GM15510 (cell line): ENCODE measurements around the gene KXD1.

Experiments used
- POLR2A ChIP-seq: IDR thresholded peaks from 3 replicates; pipeline ENCODE4 v1.6.1; 2011; ENCODE audit warnings: borderline replicate concordance; ENCODE audit not compliant: insufficient read length; ENCODE audit errors: extremely low read depth

Gene KXD1

DNA sequence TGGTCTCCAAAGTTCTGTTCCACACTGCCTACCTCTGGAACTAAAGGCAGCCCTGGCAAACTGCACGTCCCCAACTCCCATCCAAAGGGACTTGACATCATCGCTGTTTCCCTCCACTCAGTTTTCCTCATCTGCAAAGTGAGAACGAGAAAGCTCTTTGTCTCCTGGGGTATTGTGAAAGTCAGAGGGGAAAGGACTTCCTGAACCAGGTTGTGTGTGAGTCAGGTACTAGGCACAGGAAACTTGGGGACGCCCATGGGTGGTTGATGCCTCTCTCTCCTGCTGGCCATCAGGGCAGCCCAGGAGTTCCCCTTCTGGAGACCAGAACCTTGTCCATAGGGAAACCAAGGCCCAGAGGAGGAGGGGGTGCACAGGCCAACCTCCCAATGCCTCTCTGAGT, 44.2 kb downstream of the KXD1 start:
- no peak for TF ChIP-seq POLR2A

GRCh38 chr19:18603255-18603957, 45.7 kb downstream of the KXD1 start:
- no peak for TF ChIP-seq POLR2A

DNA sequence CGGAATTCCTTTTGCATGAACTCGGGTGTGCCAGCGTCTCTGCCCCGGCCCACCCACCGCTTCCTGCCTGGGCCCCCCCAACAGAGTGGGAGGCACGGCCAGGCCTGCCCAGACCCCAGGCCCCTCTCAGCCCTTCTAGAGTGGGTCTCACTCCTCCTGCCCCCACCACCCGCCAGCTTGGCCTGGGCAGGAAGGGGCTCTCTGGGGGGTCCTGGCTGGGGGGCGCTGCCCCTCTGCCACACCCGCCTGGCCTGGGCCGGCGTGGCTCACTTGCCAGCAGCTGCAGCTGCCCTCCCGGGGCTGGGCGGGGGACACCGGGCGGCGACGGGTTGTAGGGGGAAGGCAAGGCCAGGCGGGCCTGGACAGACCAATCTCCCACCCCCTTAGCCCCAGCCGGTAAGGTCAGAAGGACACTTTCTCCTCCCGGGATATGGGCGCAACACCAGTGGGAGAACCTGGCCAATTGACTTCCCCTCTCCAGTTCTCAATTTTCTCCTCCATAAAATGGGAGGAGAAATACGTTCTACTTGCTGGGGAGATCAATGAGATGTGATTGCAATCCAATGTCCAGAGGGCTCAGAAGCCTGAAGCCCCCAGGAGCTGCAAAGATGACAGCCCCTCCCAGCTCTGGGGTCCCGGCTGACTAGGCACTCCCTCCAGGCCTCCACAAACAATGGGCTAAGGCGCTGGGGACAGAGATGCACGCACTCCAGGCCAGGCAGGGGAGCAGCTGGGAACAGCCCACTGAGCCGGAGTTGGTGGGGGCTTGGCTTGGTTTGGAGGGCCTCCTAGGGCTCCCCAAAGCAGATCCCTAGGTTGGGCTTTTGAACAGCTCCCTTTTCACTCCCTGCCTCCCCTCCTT, 46.5 kb downstream of the KXD1 start:
- no peak for TF ChIP-seq POLR2A

- no peak for TF ChIP-seq POLR2A
Measured at GRCh38 chr19:18604820-18605159, 47.1 kb downstream of the KXD1 start.

- TF ChIP-seq POLR2A, result no peak
Measured at GRCh38 chr19:18605196-18605545, 47.5 kb downstream of the KXD1 start.

DNA sequence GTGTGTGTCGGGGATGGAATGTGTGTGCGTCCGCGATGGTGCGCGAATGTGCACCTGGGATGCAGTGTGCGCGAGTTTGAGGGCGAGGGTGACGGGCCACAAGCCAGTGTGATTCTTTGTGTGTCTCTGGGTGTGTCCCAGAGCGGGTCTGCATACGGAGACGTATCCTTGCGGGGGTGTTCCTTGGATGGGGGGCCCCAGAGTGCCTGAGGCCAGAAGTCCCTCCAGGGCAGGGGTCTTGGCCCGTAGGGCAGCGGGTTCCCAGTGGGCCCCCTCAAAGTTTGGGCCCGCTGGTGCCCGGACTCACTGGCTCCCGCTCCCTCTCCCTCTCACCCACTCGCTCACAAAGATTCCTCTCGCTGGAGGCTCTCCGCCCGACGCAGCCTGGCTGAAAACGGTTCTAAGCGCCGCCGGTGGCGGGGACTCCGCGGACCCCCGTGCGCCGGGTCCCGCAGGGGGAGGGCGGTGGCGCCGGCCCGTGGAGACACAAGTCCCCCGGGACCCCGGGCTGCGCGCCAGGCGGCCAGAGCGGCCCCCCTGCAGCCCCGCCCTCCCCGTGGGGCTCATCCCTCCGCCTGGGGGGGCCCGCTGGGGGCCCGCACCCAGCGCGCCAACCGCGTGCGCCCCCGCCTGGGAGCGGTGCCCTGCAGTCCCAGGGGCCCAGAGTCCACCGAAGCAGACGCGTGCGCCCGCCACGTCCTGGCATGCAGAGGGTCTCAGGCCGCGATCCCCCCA, 48.0 kb downstream of the KXD1 start:
- TF ChIP-seq POLR2A, result no peak

DNA sequence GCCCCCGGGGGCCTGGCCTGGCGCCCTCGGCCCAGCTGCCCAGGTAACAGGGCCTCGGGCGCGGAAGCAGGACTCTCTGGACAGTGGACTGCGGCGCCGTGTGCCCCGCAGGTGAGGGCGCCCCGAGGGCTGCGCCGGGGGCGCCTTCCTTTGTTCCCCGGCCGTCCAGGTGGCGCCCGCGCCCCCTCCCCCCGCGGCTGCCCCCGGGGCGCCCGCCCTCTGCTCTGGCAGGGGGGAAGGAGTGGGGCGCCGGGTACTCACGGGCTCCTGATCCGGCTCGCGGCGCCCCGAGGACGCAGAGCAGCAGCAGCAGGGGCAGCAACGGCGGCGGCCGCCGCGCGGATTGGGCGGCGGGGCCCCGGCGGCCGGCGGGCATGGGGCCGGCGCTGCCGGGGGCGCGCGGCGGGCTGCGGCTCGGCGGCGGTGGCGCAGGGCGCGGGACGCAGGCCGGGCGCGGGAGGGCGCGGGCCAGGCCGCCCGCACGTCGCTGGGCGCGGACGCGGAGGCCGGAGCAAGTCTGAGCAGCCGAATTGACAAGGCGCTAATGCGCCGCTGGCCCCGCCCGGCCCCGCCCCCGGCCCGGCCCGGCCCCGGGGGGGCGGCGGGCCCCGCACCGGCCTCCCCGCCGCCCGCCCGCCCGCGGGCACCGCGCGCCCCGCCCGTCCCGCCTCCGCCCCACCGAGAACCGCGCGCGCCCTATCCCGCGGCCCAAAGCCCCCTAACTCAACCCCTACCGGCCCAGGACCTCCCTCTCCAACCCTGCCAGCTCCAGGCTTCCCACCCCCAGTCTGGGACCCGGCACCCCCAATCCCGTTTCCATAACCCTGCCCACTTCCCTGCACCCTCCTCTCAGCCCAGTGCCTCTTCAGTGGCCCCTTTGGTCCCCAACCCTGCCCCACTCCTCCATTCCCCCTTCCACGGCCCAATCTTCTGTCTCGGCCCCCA, 48.9 kb downstream of the KXD1 start, which contains the start of gene CRLF1:
Gene CRLF1, minus strand, starts transcription at position 519 of the 945 bp plus-strand sequence. Its CDS starts 143 bp downstream, at position 376.
- TF ChIP-seq POLR2A, result no peak

DNA sequence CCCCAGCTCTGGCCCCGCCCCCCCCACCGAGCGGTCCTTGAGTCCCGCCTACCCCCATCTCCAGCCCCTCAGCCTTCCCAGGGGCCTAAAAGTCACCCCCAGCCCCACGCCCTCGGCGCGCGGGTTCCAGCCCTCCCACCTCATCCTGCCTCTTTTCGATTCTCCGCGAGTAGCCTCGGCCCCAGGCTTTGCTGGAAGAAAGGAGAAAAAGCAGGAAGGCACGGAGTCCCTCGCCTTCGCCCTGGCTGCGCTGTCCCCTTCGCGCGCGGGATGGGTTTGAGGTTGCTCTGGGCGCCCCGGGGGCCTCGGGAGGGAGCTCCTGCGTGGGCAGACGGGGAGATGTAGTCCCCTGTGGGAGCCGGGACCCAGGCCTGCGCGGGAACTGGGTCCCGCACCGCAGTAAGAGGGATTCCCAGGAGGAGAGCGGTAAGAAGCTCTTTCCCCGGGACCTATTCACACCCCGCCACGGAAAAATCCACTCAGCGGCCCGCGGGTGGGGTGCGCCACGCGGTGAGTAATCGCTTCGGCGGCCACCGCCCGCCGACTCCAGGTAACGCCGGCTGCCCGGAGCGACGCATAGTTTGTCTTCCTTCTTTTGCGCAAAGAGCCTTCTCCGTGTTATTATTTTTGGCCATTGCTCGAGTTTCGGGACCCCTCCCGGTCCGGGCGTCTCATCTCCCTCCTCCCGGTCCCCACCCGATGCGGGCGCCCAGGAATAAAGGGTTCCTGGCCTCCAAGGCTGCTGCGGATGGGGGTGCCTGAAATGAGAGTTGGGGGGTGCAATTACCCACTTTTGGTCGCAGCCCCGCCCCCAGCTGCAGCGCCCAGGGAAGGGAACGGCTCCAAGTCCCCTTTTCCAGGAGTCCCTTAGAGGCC, 49.8 kb downstream of the KXD1 start:
- TF ChIP-seq POLR2A, result no peak

GRCh38 chr19:18608102-18608804, 50.6 kb downstream of the KXD1 start:
- no peak for TF ChIP-seq POLR2A

DNA sequence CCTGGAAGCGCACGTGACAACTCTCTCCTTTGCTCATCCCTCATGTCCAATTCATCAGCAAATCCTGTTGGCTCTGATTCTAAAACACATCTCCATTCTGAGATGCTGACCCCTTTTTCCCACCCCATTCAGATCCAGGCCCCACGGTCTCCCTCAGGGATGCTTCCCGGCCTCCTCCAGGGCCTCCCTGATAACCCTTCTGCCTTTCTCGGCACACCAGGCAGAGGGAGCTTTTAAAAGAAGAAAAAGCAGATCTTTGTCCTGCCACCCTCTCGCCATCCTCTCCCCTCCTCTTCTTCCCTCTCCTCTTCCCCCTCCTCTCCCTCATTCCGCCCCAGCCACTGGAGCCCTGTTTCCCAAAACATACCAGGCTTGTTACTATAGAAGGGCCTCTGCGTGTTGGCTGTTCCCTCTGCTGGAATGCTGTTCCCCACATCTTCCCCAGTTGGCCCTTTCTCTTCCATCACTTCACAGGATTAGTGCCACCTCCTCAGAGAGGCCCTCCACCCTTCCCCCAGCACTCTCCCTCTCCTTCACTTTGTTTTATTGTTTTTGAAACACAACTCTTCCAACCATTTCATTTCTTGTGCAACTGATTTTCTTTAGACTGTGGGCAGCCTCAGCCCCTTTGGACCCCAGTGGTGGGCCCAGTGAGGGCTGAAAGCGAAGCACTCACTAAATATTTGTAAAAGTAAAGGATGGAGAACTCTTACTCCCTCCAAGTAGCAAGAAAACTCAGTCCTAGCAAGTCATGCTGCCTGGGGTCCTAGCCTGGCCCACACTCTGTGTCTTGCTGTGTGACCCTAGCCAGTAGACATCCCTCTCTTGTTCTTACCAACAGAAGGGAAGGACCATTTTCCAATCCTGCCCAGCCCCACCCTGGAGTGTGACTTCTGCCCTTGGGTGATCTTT, 51.4 kb downstream of the KXD1 start:
- TF ChIP-seq POLR2A, result no peak

DNA sequence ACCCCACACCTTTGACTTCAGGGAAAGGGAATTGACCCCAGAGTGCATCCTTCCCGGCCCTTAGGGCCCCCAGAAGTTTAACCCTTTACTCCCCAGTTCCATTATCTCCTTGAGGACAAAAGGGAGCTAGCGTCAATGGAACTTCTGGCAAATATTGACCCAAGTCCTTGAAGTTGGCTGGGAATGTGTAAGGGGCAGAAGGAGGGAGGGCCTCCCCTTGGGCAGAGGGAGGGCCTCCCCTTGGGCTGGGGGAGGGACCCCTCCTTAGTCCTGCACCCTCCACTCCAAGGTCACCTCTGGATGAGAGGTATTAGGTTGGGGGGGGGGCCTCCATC, 52.0 kb downstream of the KXD1 start:
- no peak for TF ChIP-seq POLR2A

DNA sequence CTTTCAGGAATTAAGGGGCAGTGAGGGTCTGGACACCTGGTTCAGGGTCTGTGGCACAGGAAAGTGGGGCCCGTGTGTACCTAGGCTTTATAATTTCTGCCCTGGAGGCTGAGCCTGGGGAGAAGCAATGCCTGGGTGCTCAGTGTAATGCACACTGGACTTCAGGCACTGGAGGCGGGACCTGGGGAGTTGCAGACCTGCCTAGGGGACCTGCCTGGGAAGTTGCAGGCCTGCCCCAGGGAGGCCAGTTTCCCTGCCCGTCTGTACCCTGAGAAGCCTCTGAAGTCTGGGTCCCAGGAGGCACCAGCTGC, 52.5 kb downstream of the KXD1 start:
- no peak for TF ChIP-seq POLR2A
